ENCODE results near the gene CYRIA. TPM values are rescaled to one million over a fixed set of nuclear protein-coding genes. Genes with fewer than 3 reads are reported as not detected.

The CYRIA gene
- total and polyA plus RNA-seq, 2 donors (not counting 3 experiments of a cell fraction or from before 2014, with no cell fraction given), result 9.3 to 38.4 TPM

DNA sequence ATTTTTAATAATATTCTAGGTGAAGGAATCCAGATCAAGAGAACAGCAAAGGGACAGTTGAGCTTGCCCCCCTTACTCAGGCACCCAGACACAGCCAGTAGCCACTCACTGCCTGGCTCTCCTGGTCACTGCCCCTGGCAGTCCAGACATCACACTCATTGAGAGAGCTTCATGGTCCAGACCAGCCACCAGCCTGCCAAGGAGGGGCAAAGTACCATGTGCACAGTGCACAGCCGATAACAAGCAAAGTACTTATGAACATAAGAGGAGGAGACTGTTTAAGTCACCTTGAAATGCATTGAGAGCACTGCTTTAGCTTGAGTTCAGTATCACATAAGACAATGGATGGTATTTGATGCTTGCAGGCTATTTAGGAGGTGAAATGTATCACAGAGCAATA, 21.6 kb upstream of the CYRIA start:
- intact Hi-C loops (cut with micrococcal nuclease), result no loop called here
- ChIA-PET POLR2A (no interaction called here), CTCF (no interaction called here)
- H3K9me1 ChIP-seq (replicated peaks; ENCODE audit: control insufficient read depth, extremely low read depth, insufficient read depth, low read length), result no peaks in the 10 kb centered on the region
- H3K36me3 ChIP-seq (ENCODE audit: control insufficient read depth in 2 of 2, extremely low read depth in 1 of 2, insufficient read depth in 2 of 2, low read length in 2 of 2), result no peaks in the 10 kb centered on the region
- no peak overlapping the region for H3K27ac ChIP-seq (ENCODE audit: insufficient read depth, low read depth, low read length)
- BruUV-seq (replicated peaks), result no TSS peak
- no peaks in the 10 kb centered on the region for H3K4me1 ChIP-seq (ENCODE audit: control insufficient read depth, extremely low read depth, insufficient read depth, low read length)
- dilution Hi-C loops (cut with MboI; ENCODE audit: extremely low pct_ligation_motif_present, low sequenced_read_pairs), result no loop called here
- H3K79me2 ChIP-seq (ENCODE audit: control insufficient read depth, insufficient read depth, low read length), result no peaks in the 10 kb centered on the region
- H4K20me1 ChIP-seq (replicated peaks; ENCODE audit: control insufficient read depth, extremely low read depth, insufficient read depth, low read length), result no peaks in the 10 kb centered on the region
- H2AFZ ChIP-seq (ENCODE audit: low read depth, low read length), result no peak overlapping the region
- H3K4me2 ChIP-seq (ENCODE audit: insufficient read depth, low read length), result no peak overlapping the region
- DNase-seq (ENCODE audit: low read depth, low spot score), result no peak
- H3K27me3 ChIP-seq (ENCODE audit: control insufficient read depth in 2 of 2, insufficient read depth in 2 of 2, low read length in 2 of 2), result peaks cover 0 to 11% of the 10 kb centered on the region in 2 experiments
- H3K9me3 ChIP-seq (replicated peaks; ENCODE audit: control insufficient read depth, insufficient read depth, low read length), result no peaks in the 10 kb centered on the region
- no peak overlapping the region for H3K4me3 ChIP-seq (replicated peaks in 1 of 3; ENCODE audit: insufficient read depth in 1 of 3, low read depth in 1 of 3, low read length in 3 of 3)
- TF ChIP-seq, protein P1, sequence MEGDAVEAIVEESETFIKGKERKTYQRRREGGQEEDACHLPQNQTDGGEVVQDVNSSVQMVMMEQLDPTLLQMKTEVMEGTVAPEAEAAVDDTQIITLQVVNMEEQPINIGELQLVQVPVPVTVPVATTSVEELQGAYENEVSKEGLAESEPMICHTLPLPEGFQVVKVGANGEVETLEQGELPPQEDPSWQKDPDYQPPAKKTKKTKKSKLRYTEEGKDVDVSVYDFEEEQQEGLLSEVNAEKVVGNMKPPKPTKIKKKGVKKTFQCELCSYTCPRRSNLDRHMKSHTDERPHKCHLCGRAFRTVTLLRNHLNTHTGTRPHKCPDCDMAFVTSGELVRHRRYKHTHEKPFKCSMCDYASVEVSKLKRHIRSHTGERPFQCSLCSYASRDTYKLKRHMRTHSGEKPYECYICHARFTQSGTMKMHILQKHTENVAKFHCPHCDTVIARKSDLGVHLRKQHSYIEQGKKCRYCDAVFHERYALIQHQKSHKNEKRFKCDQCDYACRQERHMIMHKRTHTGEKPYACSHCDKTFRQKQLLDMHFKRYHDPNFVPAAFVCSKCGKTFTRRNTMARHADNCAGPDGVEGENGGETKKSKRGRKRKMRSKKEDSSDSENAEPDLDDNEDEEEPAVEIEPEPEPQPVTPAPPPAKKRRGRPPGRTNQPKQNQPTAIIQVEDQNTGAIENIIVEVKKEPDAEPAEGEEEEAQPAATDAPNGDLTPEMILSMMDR (IDR thresholded peaks at IDR 0.05; ENCODE audit: extremely low read depth in 1 of 2, insufficient read depth in 1 of 2, low read depth in 1 of 2, low read length in 2 of 2), result no peak
- TF ChIP-seq FOS (IDR thresholded peaks at IDR 0.05; ENCODE audit: borderline replicate concordance, insufficient read depth, low read length), result no peak
- TF ChIP-seq EZH2 (IDR thresholded peaks at IDR 0.05; ENCODE audit: borderline replicate concordance, low read depth, low read length, severe bottlenecking), result no peak
- no peak for TF ChIP-seq MYC (IDR thresholded peaks at IDR 0.05; ENCODE audit: low read depth, low read length)
- no peak for TF ChIP-seq POLR2A (IDR thresholded peaks at IDR 0.05; ENCODE audit: low read depth, low read length)
- TF ChIP-seq, protein P2, sequence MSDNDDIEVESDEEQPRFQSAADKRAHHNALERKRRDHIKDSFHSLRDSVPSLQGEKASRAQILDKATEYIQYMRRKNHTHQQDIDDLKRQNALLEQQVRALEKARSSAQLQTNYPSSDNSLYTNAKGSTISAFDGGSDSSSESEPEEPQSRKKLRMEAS (IDR thresholded peaks at IDR 0.05; ENCODE audit: insufficient read depth, insufficient read length), result no peak
- TF ChIP-seq POLR2AphosphoS5 (IDR thresholded peaks at IDR 0.05; ENCODE audit: insufficient read depth, low read depth, low read length), result no peak
- no peak for TF ChIP-seq JUN (IDR thresholded peaks at IDR 0.05; ENCODE audit: borderline replicate concordance, insufficient read depth, insufficient read length, low read depth)
- TF ChIP-seq GATA2 (IDR thresholded peaks at IDR 0.05; ENCODE audit: insufficient read depth, insufficient read length, low read depth, low read length), result no peak
- FAIRE-seq, result no peak
- H3K9ac ChIP-seq (replicated peaks; ENCODE audit: extremely low read depth, insufficient read depth, low read length), result no peak overlapping the region
